DLD1 (cell line): ENCODE data around the gene NRIP3.

Experiments
- in situ Hi-C: cut with HindIII; loops from 2 replicates; pipeline ENCODE4 v1.10.0; 2017; ENCODE audit warnings: low sequenced_read_pairs

The NRIP3 gene

GRCh38 chr11:8933931-8934330 is 69.9 kb downstream of the NRIP3 start:
- in situ Hi-C loops = no loop called here

- in situ Hi-C loops = no loop called here
Observed at GRCh38 chr11:8932564-8933180, 71.1 kb downstream of the NRIP3 start, which contains the start of gene C11orf16. C11orf16 (minus strand) TSS chr11:8932947; CDS start chr11:8932308, 639 bp downstream.
